Measurements from ENCODE around the gene SIX5.
A peak's percentile ranks its signal among the peaks of the same experiment; 100 is the strongest.
"Not testable (repeated sequence)": the region's sequence is repeated elsewhere in the genome, so short reads cannot be mapped to it uniquely, and the experiment has no call there.

The SIX5 gene
- total RNA-seq: 0.08 to 0.98 (median 0.29) reads per million in 18 experiments

GRCh38 chr19:45768984-45769782, at the start of gene SIX5:
Gene SIX5 (minus strand): TSS chr19:45769252. CDS start chr19:45768844, 408 bp downstream.
- peak; percentile 94 to 96 for DNase-seq

GRCh38 chr19:45817725-45818301, 48.8 kb upstream of the SIX5 start:
- no peak for DNase-seq

- peak; percentile 95 to 96 for DNase-seq
Observed at GRCh38 chr19:45817010-45817724, 48.1 kb upstream of the SIX5 start.

- no peak for DNase-seq
Observed at GRCh38 chr19:45816236-45817009, 47.4 kb upstream of the SIX5 start.

- DNase-seq: no peak
Observed at GRCh38 chr19:45815481-45816216, 46.6 kb upstream of the SIX5 start.

GRCh38 chr19:45814851-45815480, 45.9 kb upstream of the SIX5 start, which contains the start of gene RSPH6A:
Gene RSPH6A (minus strand): TSS chr19:45815308. CDS start chr19:45815176, 132 bp downstream.
- DNase-seq: no peak

DNA sequence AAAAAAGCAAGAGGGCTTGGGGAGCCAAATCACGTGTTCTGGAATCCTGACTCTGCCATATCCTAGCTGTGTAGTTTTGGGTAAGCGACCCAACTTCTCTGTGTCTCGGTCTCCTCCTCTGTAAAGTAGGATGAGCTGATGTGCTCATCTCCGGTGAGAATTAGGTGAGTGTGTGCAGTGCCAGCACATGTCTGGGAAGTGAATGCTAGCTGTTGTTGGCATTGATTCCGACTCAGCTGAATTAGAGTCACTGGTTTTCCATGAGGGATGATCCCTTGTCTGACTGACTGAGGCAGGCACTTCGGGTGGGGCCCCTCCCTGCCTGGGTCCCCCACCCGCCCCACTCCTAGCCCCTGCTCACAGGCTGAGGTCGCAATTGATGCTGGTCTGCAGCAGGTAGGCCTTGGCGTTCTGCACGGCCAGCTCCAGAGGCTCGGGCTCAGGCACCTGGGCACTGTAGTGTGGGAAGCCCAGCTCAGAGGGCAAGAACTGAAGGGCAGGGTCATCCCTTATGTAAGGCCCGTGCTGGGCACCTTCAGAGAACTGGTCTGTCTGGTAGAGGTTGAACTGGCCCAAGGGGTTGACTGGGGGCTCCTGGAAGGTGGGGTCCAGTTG, 45.2 kb upstream of the SIX5 start:
- no peak for DNase-seq

DNA sequence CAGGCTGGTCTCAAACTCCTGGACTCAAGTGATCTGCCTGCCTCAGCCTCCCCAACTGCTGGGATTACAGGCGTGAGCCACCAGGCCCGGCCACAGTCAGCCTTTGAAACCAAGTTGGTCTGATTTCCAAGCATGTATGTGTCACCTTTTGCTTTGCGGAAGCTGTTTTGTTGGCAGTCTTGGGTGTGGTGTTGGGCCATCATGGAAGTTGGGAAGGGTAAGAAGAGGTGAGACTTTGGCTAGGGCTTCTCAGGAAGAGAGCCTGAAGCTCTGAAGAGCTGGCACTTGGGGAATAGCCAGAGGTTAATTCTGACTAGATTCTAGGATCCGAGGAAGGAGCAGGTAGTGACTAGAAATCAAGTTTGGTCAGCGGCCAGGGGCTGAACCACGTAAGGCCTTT, 43.2 kb upstream of the SIX5 start:
- no peak for DNase-seq

DNA sequence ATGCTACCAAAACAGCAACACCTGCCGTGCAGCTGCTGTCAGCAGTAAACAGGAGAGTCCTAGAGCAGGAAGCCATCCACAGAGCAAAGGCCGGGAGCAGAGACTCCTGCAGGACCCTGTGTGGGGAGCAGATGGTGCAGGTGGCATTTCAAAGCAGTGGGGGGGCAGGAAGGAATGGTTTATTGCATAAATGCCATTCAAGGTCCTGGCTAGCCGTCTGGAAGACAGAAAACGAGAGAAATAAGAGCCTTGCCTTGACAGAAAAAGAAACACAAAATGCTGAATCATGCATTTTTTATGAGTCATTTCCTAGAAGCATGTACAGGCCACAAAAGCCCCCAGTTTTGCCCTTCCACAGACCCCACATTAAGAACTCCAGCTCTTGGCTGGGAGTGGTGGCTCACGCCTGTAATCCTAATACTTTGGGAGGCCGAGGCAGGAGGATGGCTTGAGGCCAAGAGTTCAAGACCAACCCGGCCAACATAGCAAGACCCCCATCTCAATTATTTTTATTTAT, 40.6 kb upstream of the SIX5 start:
- DNase-seq: no peak

- DNase-seq: no peak
Observed at GRCh38 chr19:45805719-45806118, 36.7 kb upstream of the SIX5 start.

DNA sequence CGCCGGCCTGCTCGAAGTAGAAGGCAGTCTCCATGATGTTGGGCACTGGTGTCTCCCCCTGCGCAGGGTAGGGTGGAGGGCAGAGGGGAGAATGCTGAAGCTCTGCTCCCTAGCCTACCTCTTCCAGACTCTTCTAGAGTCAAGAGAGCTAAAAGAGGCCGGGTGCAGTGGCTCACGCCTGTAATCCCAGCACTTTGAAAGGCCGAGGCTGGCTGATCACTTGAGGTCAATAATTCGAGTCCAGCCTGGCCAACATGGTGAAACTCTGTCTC, 35.8 kb upstream of the SIX5 start:
- no peak for DNase-seq

GRCh38 chr19:45804140-45804958, 35.3 kb upstream of the SIX5 start:
- no peak for DNase-seq

- no peak for DNase-seq
Observed at GRCh38 chr19:45801603-45802175, 32.6 kb upstream of the SIX5 start.

GRCh38 chr19:45800070-45800553, 31.1 kb upstream of the SIX5 start:
- DNase-seq: peak in 1 of 2 donors; percentile 34

DNA sequence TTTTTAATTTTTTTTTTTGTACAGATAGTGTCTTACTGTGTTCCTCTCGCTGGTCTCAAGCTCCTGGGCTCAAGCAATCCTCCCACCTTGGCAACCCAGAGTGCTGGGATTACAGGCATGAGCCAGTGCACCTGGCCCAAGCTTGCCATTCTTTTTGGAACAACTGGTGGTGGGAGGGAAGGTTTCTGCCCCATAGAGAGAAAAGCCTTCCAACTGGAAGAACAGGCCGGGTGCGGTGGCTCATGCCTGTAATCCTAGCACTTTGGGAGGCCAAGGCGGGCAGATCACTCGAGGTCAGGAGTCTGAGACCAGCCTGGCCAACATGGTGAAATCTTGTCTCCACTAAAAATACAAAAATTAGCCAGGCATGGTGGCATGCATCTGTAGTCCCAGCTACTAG, 30.5 kb upstream of the SIX5 start:
- DNase-seq: not testable (repeated sequence)

DNA sequence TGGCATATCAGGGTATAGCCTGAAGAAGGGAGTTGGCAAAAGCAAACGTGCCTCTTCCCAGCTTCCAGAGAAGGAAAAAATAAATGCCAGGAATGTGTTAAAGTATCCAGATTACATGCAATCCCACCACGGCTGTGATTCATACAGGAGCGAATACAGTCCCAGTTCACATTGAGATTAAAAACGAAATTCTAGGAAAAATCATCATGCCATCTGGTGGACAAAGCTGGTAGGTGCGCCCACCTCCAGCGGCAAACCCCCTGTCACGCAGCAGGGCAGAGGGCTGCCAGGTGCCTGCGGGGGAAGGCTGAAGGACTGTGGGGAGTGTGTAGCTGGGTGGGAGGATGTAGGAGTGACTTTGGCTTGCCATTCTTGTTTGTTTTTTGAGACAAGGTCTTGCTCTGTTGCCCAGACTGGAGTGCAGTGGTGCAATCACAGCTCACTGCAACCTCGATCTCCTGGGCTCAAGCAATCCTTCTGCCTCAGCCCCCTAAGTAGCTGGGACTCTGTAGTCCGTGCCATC, 30.0 kb upstream of the SIX5 start:
- peak; percentile 42 to 44 for DNase-seq

GRCh38 chr19:45794627-45795026, 25.6 kb upstream of the SIX5 start:
- DNase-seq: no peak

DNA sequence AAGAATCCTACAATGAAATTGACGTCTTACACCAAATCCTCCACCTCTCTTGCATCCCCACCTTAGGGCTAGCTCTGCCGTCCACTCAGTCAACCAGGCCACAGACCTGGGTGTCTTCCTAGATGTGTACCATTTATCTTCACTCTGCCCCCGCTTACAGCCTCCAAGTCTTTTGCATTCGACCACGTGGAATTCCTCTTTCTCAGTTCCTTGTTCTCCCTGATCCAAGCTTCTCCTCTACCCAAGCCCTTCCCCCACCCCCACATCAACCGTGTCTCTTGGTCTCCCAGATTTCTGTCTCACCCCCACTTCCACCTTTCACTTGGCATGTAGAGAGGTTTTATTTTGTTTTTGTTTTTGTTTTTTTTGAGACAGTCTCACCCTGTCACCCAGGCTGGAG, 24.8 kb upstream of the SIX5 start:
- peak; percentile 40 to 67 for DNase-seq

- DNase-seq: no peak
Observed at GRCh38 chr19:45793178-45793564, 24.1 kb upstream of the SIX5 start.
